SK-N-SH (cell line): Measurements from ENCODE around the gene SLC41A3. TPM values are rescaled to one million over a fixed set of nuclear protein-coding genes. Genes with fewer than 3 reads are reported as not detected.

Source experiments
- CTCF ChIA-PET: fragments of 300-600, 350-600 bp; formaldehyde crosslinking; extraction: SDS; loops from one replicate; lab custom pipeline; 2021; lab: Yijun Ruan, JAX
- POLR2A ChIA-PET: fragments of 350-600 bp; sonication (Branson Sonifier 250); formaldehyde crosslinking; extraction: SDS; loops from one replicate; lab custom pipeline; 2020; ENCODE audit warnings: antibody characterized with exemption, inconsistent platforms; lab: Yijun Ruan, JAX
- DNase-seq: peaks from one replicate; pipeline ENCODE4 v3.0.0; 2012
- H2AFZ ChIP-seq: fragments of 200-600 bp; sonication (generic); 2 replicates; pipeline ENCODE4 v1.8.1; 2016; ENCODE audit warnings: antibody characterized with exemption, mild to moderate bottlenecking, low read depth
- H3F3A ChIP-seq: fragments of 200-600 bp; sonication (generic); replicated peaks from 2 replicates; pipeline ENCODE3; 2016; ENCODE audit warnings: antibody characterized with exemption, mild to moderate bottlenecking; ENCODE audit not compliant: insufficient read depth
- H3K27ac ChIP-seq, 2 experiments: fragments of 200-500 bp in 1 of 2; fragments of 200-600 bp in 1 of 2; sonication (Bioruptor generic) in 1 of 2; sonication (generic), shearing (Covaris generic) in 1 of 2; 2 replicates each; pipeline versions ENCODE4 v1.5.1 to v1.6.1; 2014 to 2016; ENCODE audit warnings: low read depth in 2 of 2, inconsistent platforms in 1 of 2, low read length in 1 of 2, mild to moderate bottlenecking in 1 of 2, mixed read lengths in 1 of 2
- H3K27me3 ChIP-seq: fragments of 200-600 bp; sonication (generic), shearing (Covaris generic); 2 replicates; pipeline ENCODE4 v1.6.1; 2016; ENCODE audit warnings: mixed run types; ENCODE audit not compliant: insufficient read depth
- H3K36me3 ChIP-seq, 2 experiments: fragments of 200-500 bp in 1 of 2; fragments of 200-600 bp in 1 of 2; sonication (Bioruptor generic) in 1 of 2; sonication (generic) in 1 of 2; replicated peaks in 1 of 2; 2 replicates each; pipeline versions ENCODE3 to v1.5.1; 2014 to 2016; ENCODE audit warnings: low read length in 1 of 2, mild to moderate bottlenecking in 1 of 2; ENCODE audit not compliant: insufficient read depth in 2 of 2, control insufficient read depth in 1 of 2
- H3K4me1 ChIP-seq, 2 experiments: fragments of 200-500 bp in 1 of 2; fragments of 200-600 bp in 1 of 2; sonication (Bioruptor generic) in 1 of 2; sonication (generic), shearing (Covaris generic) in 1 of 2; 2 replicates each; pipeline versions ENCODE4 v1.5.1 to v1.6.1; 2014 to 2016; ENCODE audit warnings: low read depth in 1 of 2, low read length in 1 of 2, mixed run types in 1 of 2; ENCODE audit not compliant: insufficient read depth in 2 of 2, control insufficient read depth in 1 of 2
- H3K4me2 ChIP-seq: fragments of 200-600 bp; sonication (generic), shearing (Covaris generic); 2 replicates; pipeline ENCODE4 v1.6.1; 2017; ENCODE audit warnings: mixed run types
- H3K4me3 ChIP-seq, 2 experiments: fragments of 200-500 bp in 1 of 2; fragments of 200-600 bp in 1 of 2; sonication (Bioruptor generic) in 1 of 2; sonication (generic), shearing (Covaris generic) in 1 of 2; 2 replicates each; pipeline versions ENCODE4 v1.5.1 to v1.8.1; 2014 to 2016; ENCODE audit warnings: low read depth in 2 of 2, inconsistent platforms in 1 of 2, low read length in 1 of 2, mild to moderate bottlenecking in 1 of 2, mixed read lengths in 1 of 2, moderate library complexity in 1 of 2
- H3K79me2 ChIP-seq: fragments of 200-600 bp; sonication (generic); 2 replicates; pipeline ENCODE4 v1.8.1; 2017; ENCODE audit warnings: mild to moderate bottlenecking; ENCODE audit not compliant: insufficient read depth
- H3K9ac ChIP-seq: fragments of 200-600 bp; sonication (generic); 2 replicates; pipeline ENCODE4 v1.6.1; 2017; ENCODE audit warnings: mixed run types
- H3K9me2 ChIP-seq: fragments of 200-600 bp; sonication (generic); 2 replicates; pipeline ENCODE4 v1.6.1; 2017; ENCODE audit warnings: mixed run types
- H3K9me3 ChIP-seq: fragments of 200-600 bp; sonication (generic); 2 replicates; pipeline ENCODE4 v1.6.1; 2017; ENCODE audit warnings: mixed run types, mild to moderate bottlenecking, moderate library complexity
- H4K20me1 ChIP-seq: fragments of 200-600 bp; sonication (generic); 2 replicates; pipeline ENCODE4 v1.6.1; 2017; ENCODE audit warnings: mild to moderate bottlenecking, mixed run types; ENCODE audit not compliant: insufficient read depth
- ELF1 ChIP-seq: IDR thresholded peaks from 2 replicates; pipeline ENCODE4 v1.4.0; 2012
- EZH2phosphoT487 ChIP-seq: fragments of 200-600 bp; sonication (generic); IDR thresholded peaks from 2 replicates; pipeline ENCODE4 v1.6.1; 2017; ENCODE audit warnings: low read depth, mixed run types, mild to moderate bottlenecking, antibody characterized with exemption, moderate library complexity, borderline replicate concordance
- GABPA ChIP-seq: IDR thresholded peaks from 2 replicates; pipeline ENCODE4 v1.4.0; 2012; ENCODE audit warnings: low read depth, mild to moderate bottlenecking
- MXI1 ChIP-seq: IDR thresholded peaks from 2 replicates; pipeline ENCODE4 v1.6.1; 2012; ENCODE audit warnings: mild to moderate bottlenecking, low read depth, low read length, improper control_type of control experiment
- NFIC ChIP-seq: IDR thresholded peaks from 2 replicates; pipeline ENCODE4 v1.4.0; 2012; ENCODE audit warnings: borderline replicate concordance
- RXRA ChIP-seq: IDR thresholded peaks from 2 replicates; pipeline ENCODE4 v1.4.0; 2012; ENCODE audit warnings: low read depth, mild to moderate bottlenecking, borderline replicate concordance
- TAF1 ChIP-seq: IDR thresholded peaks from 2 replicates; pipeline ENCODE4 v1.6.1; 2012; ENCODE audit warnings: low read depth, mild to moderate bottlenecking, low read length, moderate library complexity, borderline replicate concordance
- TEAD4 ChIP-seq: IDR thresholded peaks from 2 replicates; pipeline ENCODE4 v1.4.0; 2012; ENCODE audit warnings: mild to moderate bottlenecking, borderline replicate concordance; ENCODE audit not compliant: insufficient read depth
- USF2 ChIP-seq: fragments of 150-350 bp; IDR thresholded peaks from 2 replicates; pipeline ENCODE4 v1.6.1; 2017; ENCODE audit warnings: antibody characterized with exemption, low read length, low read depth, borderline replicate concordance
- WGBS: methylation state at CpG from one replicate; pipeline ENCODE4 v1.1.6; 2017; ENCODE audit warnings: low lambda C conversion rate; 5-methylcytosine and 5-hydroxymethylcytosine counted together
- polyA plus RNA-seq, 3 experiments: library from polyadenylated mRNA; depleted of rRNA; stranded (reverse); fragments of >200 nt; gene quantifications; 2 replicates each; pipeline ENCODE4 v1.2.3, GENCODE V29; 2012
- TF ChIP-seq, protein P1 (sequence below): IDR thresholded peaks from 2 replicates; pipeline ENCODE4; 2012
- TF ChIP-seq, protein P2 (sequence below): fragments of 200-600 bp; sonication (generic); IDR thresholded peaks from 2 replicates; pipeline ENCODE4 v1.6.1; 2017; ENCODE audit warnings: antibody characterized with exemption, mild to moderate bottlenecking, moderate library complexity

SLC41A3 gene
- polyA plus RNA-seq, 1 of the 3 experiments (the other 2 are of a cell fraction) = 53.4 TPM

DNA sequence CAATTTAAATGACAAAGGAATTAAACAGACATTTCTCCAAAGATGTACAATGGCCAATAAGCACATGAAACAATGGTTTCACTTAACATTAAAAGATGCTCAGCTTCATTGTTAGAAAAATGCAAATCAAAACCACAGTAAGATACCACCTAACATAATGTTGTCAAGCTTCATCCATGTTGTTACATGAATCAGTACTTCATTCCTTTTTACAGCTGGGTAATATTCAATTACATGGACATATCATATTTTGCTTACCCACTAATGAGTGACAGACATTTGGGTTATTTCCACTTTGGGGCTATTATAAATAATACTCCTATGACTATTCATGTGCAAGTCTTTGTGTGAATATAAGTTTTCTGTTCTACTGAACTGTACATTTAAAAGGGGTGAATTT, 7.8 kb downstream of the SLC41A3 start:
- H3K9me3 ChIP-seq = 0 out of 2 replicates have a peak, but pooled peaks cover 4% of the 10 kb centered on the region
- 0 out of 2 replicates have a peak, but pooled peaks cover 3% of the 10 kb centered on the region for H3K79me2 ChIP-seq

GRCh38 chr3:126070146-126070545, 13.8 kb downstream of the SLC41A3 start:
- no peaks in the 10 kb centered on the region for H3K4me1 ChIP-seq
- H3K9me2 ChIP-seq = no peaks in the 10 kb centered on the region
- TF ChIP-seq, protein P1, sequence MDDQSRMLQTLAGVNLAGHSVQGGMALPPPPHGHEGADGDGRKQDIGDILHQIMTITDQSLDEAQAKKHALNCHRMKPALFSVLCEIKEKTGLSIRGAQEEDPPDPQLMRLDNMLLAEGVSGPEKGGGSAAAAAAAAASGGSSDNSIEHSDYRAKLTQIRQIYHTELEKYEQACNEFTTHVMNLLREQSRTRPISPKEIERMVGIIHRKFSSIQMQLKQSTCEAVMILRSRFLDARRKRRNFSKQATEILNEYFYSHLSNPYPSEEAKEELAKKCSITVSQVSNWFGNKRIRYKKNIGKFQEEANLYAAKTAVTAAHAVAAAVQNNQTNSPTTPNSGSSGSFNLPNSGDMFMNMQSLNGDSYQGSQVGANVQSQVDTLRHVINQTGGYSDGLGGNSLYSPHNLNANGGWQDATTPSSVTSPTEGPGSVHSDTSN = no peak
- no peak for DNase-seq
- H3K4me2 ChIP-seq = no peak overlapping the region
- H2AFZ ChIP-seq = no peak overlapping the region
- WGBS = 81% methylated on average over 6 of the region's 10 CpGs
- no peak overlapping the region for H3K9ac ChIP-seq
- ChIA-PET POLR2A (no interaction called here), CTCF (no interaction called here)
- H3K36me3 ChIP-seq = peaks cover 0 to 3% of the 10 kb centered on the region in 2 experiments
- no peaks in the 10 kb centered on the region for H4K20me1 ChIP-seq
- H3K79me2 ChIP-seq = 0 out of 2 replicates have a peak, but pooled peaks cover 3% of the 10 kb centered on the region
- no peaks in the 10 kb centered on the region for H3K9me3 ChIP-seq
- H3K27me3 ChIP-seq = no peaks in the 10 kb centered on the region
- H3F3A ChIP-seq = no peaks in the 10 kb centered on the region
- H3K4me3 ChIP-seq = no peak overlapping the region
- no peak overlapping the region for H3K27ac ChIP-seq

More for the DNA sequence above, 7.8 kb downstream of the SLC41A3 start:
- no peak for DNase-seq
- no peaks in the 10 kb centered on the region for H3K4me1 ChIP-seq
- no peak overlapping the region for H3K27ac ChIP-seq
- H3K9ac ChIP-seq = no peak overlapping the region
- H3K4me3 ChIP-seq = no peak overlapping the region
- H3K36me3 ChIP-seq = peaks cover 0 to 8% of the 10 kb centered on the region in 2 experiments
- TF ChIP-seq MXI1 = no peak
- no peak for TF ChIP-seq TAF1
- no peak for TF ChIP-seq NFIC
- no peak for TF ChIP-seq GABPA
- TF ChIP-seq TEAD4 = no peak
- TF ChIP-seq RXRA = no peak
- TF ChIP-seq USF2 = no peak
- TF ChIP-seq, protein P2, sequence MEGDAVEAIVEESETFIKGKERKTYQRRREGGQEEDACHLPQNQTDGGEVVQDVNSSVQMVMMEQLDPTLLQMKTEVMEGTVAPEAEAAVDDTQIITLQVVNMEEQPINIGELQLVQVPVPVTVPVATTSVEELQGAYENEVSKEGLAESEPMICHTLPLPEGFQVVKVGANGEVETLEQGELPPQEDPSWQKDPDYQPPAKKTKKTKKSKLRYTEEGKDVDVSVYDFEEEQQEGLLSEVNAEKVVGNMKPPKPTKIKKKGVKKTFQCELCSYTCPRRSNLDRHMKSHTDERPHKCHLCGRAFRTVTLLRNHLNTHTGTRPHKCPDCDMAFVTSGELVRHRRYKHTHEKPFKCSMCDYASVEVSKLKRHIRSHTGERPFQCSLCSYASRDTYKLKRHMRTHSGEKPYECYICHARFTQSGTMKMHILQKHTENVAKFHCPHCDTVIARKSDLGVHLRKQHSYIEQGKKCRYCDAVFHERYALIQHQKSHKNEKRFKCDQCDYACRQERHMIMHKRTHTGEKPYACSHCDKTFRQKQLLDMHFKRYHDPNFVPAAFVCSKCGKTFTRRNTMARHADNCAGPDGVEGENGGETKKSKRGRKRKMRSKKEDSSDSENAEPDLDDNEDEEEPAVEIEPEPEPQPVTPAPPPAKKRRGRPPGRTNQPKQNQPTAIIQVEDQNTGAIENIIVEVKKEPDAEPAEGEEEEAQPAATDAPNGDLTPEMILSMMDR = no peak
- no peak for TF ChIP-seq ELF1
- TF ChIP-seq EZH2phosphoT487 = no peak
- POLR2A ChIA-PET = interaction anchor here (0.6 kb wide), 1 partner anchor 217 kb away, joined by 4 read pairs; no protein-coding TSS in a partner anchor
- H3K4me2 ChIP-seq = no peak overlapping the region
- CTCF ChIA-PET = interaction anchor here (0.6 kb wide), 1 partner anchor 11 kb away, joined by 3 read pairs; no protein-coding TSS in a partner anchor
- H4K20me1 ChIP-seq = no peaks in the 10 kb centered on the region
- H3F3A ChIP-seq = no peaks in the 10 kb centered on the region
- H3K9me2 ChIP-seq = no peaks in the 10 kb centered on the region
- H3K27me3 ChIP-seq = no peaks in the 10 kb centered on the region
- H2AFZ ChIP-seq = no peak overlapping the region
